ENCODE data around the gene MEIS2.

- TF ChIP-seq CTCF (IDR thresholded peaks at IDR 0.05) (no peak), CBX8 (IDR thresholded peaks at IDR 0.05) (no peak), PHF8 (IDR thresholded peaks at IDR 0.05; ENCODE audit: borderline replicate concordance, low read depth) (no peak)
Measured at GRCh38 chr15:37107071-37107743, 6.9 kb upstream of the MEIS2 start.
